PFSK-1 (cell line): ENCODE results near the gene LMX1A.

Experiments
- FOXP2 ChIP-seq: optimal IDR thresholded peaks from 2 replicates; pipeline ENCODE3; 2011; ENCODE audit warnings: borderline replicate concordance, control low read depth, inconsistent platforms; ENCODE audit not compliant: insufficient read depth; ENCODE audit errors: extremely low read length, extremely low read depth
- POLR2AphosphoS5 ChIP-seq: IDR thresholded peaks from 2 replicates; pipeline ENCODE4 v1.6.1; 2012; ENCODE audit warnings: low read depth, mild to moderate bottlenecking, control low read depth, low read length, moderate library complexity
- SIN3A ChIP-seq: IDR thresholded peaks from 2 replicates; pipeline ENCODE4 v1.6.1; 2012; ENCODE audit warnings: mild to moderate bottlenecking, low read length, moderate library complexity, borderline replicate concordance; ENCODE audit not compliant: insufficient read depth
- TAF1 ChIP-seq: IDR thresholded peaks from 2 replicates; pipeline ENCODE4 v1.6.1; 2012; ENCODE audit warnings: low read length, control low read depth, borderline replicate concordance; ENCODE audit not compliant: insufficient read depth
- TF ChIP-seq, protein P1 (sequence below), 2 experiments: IDR thresholded peaks; 2 replicates each; pipeline versions ENCODE4 v1.6.1 to v1.8.0; 2011 to 2012; ENCODE audit warnings: low read depth in 2 of 2, low read length in 2 of 2, control low read depth in 1 of 2, inconsistent platforms in 1 of 2, mild to moderate bottlenecking in 1 of 2, moderate library complexity in 1 of 2; ENCODE audit not compliant: insufficient read depth in 1 of 2

The LMX1A gene

GRCh38 chr1:165306543-165307434, 49.7 kb downstream of the LMX1A start:
- TF ChIP-seq FOXP2 (no peak), SIN3A (no peak), TAF1 (no peak), POLR2AphosphoS5 (no peak)
- TF ChIP-seq, protein P1, sequence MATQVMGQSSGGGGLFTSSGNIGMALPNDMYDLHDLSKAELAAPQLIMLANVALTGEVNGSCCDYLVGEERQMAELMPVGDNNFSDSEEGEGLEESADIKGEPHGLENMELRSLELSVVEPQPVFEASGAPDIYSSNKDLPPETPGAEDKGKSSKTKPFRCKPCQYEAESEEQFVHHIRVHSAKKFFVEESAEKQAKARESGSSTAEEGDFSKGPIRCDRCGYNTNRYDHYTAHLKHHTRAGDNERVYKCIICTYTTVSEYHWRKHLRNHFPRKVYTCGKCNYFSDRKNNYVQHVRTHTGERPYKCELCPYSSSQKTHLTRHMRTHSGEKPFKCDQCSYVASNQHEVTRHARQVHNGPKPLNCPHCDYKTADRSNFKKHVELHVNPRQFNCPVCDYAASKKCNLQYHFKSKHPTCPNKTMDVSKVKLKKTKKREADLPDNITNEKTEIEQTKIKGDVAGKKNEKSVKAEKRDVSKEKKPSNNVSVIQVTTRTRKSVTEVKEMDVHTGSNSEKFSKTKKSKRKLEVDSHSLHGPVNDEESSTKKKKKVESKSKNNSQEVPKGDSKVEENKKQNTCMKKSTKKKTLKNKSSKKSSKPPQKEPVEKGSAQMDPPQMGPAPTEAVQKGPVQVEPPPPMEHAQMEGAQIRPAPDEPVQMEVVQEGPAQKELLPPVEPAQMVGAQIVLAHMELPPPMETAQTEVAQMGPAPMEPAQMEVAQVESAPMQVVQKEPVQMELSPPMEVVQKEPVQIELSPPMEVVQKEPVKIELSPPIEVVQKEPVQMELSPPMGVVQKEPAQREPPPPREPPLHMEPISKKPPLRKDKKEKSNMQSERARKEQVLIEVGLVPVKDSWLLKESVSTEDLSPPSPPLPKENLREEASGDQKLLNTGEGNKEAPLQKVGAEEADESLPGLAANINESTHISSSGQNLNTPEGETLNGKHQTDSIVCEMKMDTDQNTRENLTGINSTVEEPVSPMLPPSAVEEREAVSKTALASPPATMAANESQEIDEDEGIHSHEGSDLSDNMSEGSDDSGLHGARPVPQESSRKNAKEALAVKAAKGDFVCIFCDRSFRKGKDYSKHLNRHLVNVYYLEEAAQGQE (IDR thresholded peaks at IDR 0.05; ENCODE audit: insufficient read depth in 1 of 2, low read depth in 2 of 2, low read length in 2 of 2) = no peak

- TF ChIP-seq TAF1 (no peak), SIN3A (no peak), FOXP2 (no peak), POLR2AphosphoS5 (no peak)
- TF ChIP-seq, protein P1 (IDR thresholded peaks at IDR 0.05; ENCODE audit: insufficient read depth in 1 of 2, low read depth in 2 of 2, low read length in 2 of 2) = no peak
Measured at GRCh38 chr1:165303386-165303785, 53.1 kb downstream of the LMX1A start.

- TF ChIP-seq FOXP2 = no peak
- TF ChIP-seq TAF1 = no peak
- TF ChIP-seq, protein P1 (IDR thresholded peaks at IDR 0.05; ENCODE audit: insufficient read depth in 1 of 2, low read depth in 2 of 2, low read length in 2 of 2) = no peak
- TF ChIP-seq POLR2AphosphoS5 = no peak
- TF ChIP-seq SIN3A = no peak
Measured at GRCh38 chr1:165300400-165300903, 56.1 kb downstream of the LMX1A start.

GRCh38 chr1:165298203-165298820, 58.2 kb downstream of the LMX1A start:
- TF ChIP-seq POLR2AphosphoS5 (no peak), TAF1 (no peak), FOXP2 (no peak), SIN3A (no peak)
- TF ChIP-seq, protein P1 (IDR thresholded peaks at IDR 0.05; ENCODE audit: insufficient read depth in 1 of 2, low read depth in 2 of 2, low read length in 2 of 2) = no peak
